SIG-M5 (cell line): Measurements from ENCODE around the gene CAPN8.
"Not testable (repeated sequence)": the region's sequence is repeated elsewhere in the genome, so short reads cannot be mapped to it uniquely, and the experiment has no call there.

Source experiments
- DNase-seq: peaks from one replicate; lab custom pipeline; 2025; lab: John Stamatoyannopoulos, UW

Gene CAPN8

GRCh38 chr1:223525957-223526356, 139.5 kb downstream of the CAPN8 start:
- DNase-seq: no peak

- no peak for DNase-seq
These were observed 140.0 kb downstream of the CAPN8 start for GRCh38 chr1:223525546-223525945.

- DNase-seq: no peak
These were observed 140.5 kb downstream of the CAPN8 start for GRCh38 chr1:223524930-223525451.

DNA sequence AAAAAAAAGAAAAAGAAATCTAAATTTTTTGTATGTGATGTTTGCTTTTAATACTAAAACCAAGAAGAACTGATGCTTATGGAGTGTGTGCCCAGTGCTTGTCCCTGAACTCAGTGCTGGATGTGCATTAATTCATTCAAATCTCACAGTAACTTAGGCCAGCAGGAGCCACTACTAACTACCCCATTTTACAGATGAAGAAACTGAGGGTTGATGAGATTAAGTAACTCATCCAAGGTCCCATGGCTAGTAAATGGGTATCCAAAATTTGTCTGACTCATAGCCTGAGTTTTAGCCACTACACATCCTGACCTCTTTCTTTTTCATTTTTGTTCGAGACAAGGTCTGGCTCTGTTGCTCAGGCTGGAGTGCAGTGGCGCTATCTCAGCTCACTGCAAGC, 144.4 kb downstream of the CAPN8 start:
- DNase-seq: no peak

- no peak for DNase-seq
These were observed 145.3 kb downstream of the CAPN8 start for GRCh38 chr1:223520200-223520599.

DNA sequence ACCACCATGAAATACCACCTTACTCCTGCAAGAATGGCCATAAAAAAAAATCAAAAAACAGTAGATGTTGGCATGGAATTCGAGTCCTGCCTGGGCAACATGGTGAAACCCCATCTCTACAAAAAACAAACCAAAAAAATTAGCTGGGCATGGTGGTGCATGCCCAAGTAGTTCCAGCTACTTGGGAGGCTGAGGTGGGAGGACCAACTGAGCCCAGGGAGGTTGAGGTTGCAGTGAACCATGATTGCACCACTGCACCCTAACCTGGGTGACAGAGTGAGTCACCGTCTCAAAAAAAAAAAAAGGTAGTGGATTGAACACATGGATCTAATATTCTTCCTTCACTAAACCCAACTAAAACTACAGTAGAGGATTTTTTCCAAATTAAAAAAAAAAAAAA, 146.4 kb downstream of the CAPN8 start:
- DNase-seq: no peak

DNA sequence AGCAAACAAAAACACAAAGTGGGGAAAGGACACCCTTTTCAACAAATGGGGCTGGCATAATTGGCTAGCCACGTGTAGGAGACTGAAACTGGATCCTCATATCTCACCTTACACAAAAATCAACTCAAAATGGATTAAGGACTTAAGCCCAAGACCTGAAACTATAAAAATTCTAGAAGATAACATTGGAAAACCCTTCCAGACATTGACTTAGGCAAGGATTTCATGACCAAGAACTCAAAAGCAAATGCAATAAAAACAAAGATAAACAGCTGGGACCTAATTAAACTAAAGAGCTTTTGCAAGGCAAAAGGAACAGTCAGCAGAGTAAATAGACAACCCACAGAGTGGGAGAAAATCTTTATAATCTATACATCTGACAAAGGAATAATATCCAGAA, 146.9 kb downstream of the CAPN8 start:
- DNase-seq: not testable (repeated sequence)

GRCh38 chr1:223515926-223516325, 149.6 kb downstream of the CAPN8 start:
- no peak for DNase-seq

- no peak for DNase-seq
These were observed 150.1 kb downstream of the CAPN8 start for GRCh38 chr1:223515421-223515820.

DNA sequence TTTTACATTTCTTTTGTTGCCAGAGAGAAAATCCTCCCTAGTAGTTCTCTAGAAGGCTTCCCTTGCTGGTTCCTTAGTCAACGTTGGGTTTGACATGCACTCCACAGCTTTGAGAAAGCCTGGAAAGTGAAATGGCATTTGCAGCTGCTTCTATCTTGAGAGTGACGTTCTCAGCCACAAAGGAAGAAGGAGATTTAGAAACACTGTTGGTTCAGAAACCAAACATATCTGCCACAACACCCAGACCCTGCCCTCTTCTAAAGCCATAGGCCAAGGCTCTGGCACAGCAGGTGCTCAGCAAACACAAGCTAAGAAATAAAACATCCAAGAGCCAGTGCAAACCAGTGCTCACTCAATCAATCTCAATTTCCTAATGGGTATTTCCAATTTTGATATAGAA, 150.9 kb downstream of the CAPN8 start:
- no peak for DNase-seq

- DNase-seq: no peak
These were observed 152.2 kb downstream of the CAPN8 start for GRCh38 chr1:223513309-223513708.

DNA sequence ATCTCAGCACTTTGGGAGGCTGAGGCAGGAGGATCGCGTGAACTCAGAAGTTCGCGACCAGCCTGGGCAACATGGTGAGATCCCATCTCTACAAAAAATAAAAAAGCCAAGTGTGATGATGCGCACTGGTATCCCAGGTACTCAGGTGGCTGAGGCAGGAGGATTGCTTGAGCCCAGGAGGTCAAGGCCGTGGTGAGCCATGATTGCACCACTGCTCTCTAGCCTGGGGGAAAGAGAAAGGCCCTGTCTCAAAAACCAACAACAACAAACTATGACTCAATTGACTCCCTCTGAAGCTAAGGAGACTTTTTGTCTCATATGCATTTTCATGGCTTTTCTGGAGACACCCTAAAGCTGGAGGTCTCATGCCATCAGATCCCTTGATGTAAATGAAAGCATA, 153.4 kb downstream of the CAPN8 start:
- no peak for DNase-seq

DNA sequence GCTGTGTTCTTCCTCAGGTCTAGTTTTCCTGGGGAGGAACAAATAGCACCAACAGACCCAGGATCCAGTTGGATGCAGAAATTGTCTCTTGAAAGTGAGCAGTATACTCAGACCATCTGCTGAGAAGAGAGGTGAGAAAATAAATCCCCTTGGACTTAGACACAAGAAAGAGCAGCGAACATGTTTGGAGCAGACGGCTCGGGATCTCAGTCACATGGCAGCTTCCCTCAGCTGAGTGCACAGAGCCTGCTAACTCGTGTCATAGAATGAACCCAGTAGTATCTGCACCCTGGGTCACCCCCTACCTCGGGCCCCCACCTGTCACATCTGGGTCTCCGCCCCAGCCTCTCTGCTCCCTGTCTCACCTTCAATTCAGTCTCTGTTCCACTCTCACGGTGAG, 156.7 kb downstream of the CAPN8 start:
- DNase-seq: no peak

GRCh38 chr1:223504741-223505140, 160.8 kb downstream of the CAPN8 start:
- no peak for DNase-seq

- DNase-seq: no peak
These were observed 162.2 kb downstream of the CAPN8 start for GRCh38 chr1:223503348-223503747.

DNA sequence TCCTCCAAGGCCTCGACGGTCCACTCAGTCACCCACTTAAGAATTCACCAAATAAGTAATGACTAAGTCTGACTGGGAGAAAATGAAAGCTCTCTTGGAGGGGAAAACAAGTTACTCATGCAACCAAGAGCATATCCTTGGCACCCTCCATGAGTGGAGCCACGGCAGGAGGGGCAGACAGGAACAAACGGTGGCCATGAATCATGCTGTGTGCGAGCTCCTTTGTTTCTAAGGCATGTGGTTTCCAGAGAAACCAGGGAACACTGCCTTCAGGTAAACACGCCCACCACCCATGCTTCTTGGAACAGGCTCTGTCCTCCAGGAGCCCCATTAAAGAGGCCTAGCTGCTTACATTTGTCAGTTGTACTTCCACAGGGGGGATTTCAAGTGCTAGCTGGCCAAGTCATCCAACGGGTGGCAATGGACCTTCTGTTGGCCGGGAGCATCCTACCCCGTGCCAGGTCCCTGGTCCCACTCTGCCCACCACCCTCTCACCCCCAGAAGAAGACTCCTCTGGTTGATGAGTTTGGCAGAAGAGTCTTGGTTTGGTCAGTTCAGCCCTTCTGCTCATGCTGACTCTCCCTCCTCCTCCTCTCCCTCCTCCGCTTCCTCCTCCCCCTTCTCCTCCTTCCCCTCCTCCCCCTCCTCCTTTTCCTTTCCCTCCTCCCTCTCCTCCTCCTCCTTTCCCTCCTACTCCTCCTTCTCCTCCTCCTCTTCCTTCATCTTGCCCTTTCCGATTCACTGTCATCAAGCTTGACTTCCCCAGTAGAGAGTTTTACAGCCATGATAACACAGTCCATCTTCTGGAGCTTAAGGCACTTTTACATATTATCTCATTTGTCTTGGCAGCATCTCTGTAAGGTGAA, 164.7 kb downstream of the CAPN8 start:
- DNase-seq: no peak

DNA sequence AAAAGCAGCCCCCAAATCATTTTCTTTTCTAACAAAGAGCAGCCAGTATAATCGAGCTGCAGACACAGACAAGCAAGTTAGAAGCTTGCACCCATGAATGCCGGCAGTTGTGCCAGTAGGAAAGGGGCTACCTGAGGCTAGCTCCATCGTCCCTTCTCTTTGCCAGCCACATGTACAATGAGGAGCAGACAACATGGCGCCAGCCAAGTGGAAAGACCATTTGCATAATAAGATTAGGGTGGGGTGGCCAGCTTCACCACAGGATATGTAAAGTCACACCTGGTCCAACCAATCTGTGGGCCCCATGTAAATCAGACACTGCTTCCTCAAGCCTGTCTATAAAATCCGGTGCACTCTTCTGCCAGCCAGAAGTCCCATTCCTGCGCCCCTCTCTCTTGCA, 168.6 kb downstream of the CAPN8 start:
- DNase-seq: no peak

- no peak for DNase-seq
These were observed 170.4 kb downstream of the CAPN8 start for GRCh38 chr1:223494926-223495645.

- no peak for DNase-seq
These were observed 173.5 kb downstream of the CAPN8 start for GRCh38 chr1:223492044-223492443.
